Measurements from ENCODE around the gene NTMT1.
"Not testable (repeated sequence)": the region's sequence is repeated elsewhere in the genome, so short reads cannot be mapped to it uniquely, and the experiment has no call there.

Gene NTMT1

DNA sequence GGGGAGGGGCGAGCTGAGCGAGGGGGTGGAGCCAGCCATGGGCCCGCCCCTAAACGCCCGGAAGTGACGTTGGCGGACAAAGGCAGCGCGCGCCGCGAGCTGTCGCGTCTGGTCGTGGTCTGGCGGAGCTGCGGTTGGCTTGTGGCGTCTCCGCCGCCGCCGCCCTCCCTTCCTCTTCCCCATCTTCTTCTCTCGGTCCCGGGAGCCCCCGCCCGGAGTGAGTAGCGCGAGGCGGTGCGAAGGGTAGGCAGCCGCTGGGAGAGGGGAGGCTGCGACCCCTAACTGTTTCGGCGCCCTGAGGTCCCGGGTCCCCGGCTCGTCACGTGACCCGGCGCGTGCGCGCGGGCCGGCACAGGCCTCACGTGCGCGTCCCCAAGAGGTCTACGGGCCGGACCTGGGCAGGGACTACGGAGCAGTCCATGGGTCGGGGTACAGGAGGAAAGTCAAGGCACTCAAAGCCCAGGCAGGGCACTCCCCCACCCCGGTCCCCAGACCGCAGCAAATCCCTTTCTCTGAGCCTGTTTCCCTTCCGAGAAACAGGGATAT, at the start of gene NTMT1:
TSS of gene NTMT1 (plus strand) at position 85 of the 546 bp plus-strand sequence. CDS start 6,541 bp downstream, outside the sequence.
- DNase-seq, result peak; percentile 56

DNA sequence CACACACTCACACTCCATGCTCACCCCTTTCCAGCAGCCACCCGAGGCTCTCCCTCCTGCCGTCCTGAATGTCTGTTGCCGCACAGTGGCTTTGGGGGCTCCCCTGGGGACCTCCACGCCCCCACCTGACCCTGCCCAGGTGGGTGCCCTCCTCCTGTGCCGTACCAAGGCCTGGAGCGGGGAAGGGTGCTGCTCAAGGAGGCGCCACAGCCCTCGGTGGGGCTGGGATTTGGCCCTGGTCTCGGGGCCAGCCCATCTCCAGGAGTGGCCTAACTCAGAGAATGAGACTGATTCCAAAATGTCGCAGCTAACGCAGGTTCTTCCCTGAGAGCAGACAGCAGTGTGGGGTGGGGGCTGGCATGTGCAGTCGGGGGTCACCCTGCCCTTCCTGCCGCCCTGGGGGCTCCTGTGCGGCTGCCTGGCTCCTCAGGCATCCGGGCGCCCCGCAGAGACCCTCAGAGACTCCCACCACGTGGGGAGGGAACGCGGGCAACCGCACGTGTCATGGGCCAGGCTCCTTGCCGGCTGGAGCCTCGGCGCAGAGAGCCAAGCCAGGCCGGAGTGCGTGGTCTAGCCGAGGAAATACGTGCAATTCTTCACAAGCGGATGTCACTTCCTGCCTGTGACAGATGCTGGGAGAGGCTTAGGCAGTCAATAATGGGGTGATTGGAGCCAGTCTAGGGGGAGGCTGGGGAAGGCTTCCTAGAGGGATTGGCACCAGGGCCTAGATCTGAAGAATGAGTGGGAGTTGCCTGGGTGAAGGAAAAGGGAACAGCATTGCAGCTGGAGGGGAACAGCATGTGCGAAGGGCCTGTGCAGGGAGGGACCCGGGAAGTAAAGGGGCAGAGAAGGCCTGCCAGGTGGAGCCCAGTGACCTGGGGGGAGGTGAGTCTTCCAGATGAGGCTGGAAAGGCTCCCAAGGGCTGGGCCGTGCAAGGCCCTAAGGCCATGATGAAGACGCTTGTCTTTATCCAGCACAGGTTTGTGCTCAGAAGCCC, 49.1 kb upstream of the NTMT1 start:
- no peak for DNase-seq

DNA sequence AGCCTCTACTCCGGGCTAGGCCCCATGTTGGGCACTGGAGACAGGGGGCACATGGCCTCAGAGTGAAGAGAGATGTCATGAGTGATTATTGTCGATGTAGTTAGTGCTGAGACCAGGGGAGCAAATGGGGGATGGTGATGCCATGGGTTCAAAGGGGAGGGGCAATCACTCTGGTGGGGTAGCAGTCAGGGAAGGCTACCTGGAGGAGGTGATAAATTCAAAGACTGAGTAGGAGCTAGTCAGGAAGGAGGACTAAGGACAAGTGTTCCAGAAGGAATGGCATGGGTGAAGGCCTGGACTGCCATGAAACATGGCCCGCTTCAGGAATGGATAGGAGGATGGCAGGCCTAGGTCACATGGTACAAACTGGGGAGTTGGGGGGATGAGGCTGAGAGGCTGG, 46.7 kb upstream of the NTMT1 start:
- no peak for DNase-seq

GRCh38 chr9:129580211-129580915, 45.6 kb upstream of the NTMT1 start:
- no peak for DNase-seq

DNA sequence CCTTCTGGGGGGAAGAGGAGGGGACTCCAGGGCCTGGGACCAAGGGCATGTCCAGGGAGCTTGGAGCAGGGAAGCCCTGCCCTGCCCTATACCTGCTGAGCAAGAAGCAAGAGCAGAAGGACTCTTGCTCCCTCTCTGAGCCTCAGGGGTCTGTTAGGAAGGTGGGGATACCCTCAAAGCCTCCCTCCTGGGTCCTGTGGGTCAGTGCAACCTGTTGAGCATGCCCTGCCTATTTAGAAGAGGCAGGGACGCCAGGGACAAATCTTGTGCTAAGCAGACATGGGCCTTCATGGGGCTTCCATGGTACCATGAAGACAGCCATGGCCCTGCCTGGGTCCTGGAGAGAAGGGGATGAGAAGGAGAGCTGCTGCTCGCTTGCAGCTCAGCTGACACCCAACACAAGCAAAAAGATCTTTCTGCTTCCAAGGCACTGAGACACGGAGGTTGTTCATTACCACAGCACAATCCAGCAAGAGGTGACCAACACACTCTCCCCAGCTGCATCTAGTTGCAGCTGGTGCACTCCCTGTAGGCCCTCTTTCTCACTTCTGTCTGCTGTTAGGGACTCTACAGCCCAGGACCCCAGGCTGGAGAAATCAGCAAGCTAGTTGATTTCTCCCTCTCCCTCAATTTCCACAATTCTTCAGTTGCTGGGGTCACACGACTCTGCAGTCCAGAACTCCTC, 44.3 kb upstream of the NTMT1 start:
- no peak for DNase-seq

GRCh38 chr9:129582855-129583254, 43.1 kb upstream of the NTMT1 start:
- no peak for DNase-seq

- no peak for DNase-seq
Measured at GRCh38 chr9:129583308-129584038, 42.5 kb upstream of the NTMT1 start.

DNA sequence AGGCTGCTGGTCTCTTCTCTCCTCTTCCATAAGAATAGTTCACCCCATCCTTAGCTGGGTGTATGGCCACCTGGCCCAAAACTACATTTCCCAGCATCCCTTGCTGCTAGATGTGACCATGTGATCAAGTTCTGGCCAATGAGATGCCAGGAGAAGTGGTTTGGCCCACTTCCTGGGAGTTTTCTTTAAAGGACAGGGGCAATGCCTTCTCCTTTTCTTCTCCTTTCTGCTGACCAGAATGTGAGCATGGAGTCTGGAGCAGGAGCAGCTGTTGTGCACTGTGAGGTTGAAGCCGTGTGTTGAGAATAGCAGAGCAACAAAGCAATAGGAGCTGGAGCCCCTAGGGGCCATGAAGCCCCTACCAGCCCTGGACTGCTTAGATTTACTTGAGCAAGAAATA, 41.8 kb upstream of the NTMT1 start:
- peak; percentile 23 for DNase-seq

DNA sequence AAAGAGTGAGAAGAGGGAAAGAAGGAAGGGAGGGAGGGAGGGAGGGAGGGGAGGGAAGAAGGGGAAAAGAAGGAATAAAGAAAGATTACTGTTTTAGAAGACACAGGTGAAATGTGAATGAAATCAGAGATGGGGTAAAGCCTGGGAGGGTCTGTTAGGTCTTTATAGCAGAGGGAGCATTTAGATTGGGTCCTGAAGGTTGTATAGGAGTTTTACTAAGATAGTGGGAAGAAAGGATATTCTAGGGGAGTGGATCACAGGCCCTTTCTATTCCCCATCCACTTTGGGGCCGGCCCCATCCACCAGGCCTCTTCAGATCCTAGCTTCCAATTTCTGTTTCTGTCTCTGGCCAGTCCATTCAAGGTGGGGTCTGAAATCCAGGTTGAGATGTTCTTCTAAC, 40.6 kb upstream of the NTMT1 start:
- no peak for DNase-seq

DNA sequence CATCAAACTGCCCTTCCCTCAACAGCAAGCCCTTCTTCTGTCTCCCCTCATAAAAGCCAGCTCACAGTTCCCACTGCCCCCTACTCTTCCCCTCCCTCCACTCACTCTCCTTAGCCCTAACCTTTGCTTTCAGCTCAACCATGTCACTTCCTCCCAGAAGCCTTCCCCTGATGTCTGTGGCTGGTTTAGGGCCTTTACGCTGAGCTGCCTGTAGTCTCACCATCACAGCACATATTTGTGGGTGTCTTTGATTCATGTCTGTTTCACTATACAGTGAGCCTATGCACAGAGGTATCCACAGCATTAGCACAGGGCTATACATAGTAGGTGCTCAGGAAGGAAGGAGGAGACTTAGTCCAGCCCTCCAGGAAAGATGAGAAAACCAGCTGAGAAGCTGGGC, 39.7 kb upstream of the NTMT1 start:
- no peak for DNase-seq

GRCh38 chr9:129586685-129587084, 39.3 kb upstream of the NTMT1 start:
- no peak for DNase-seq

- no peak for DNase-seq
Measured at GRCh38 chr9:129587487-129588262, 38.3 kb upstream of the NTMT1 start.

- no peak for DNase-seq
Measured at GRCh38 chr9:129590466-129590865, 35.5 kb upstream of the NTMT1 start.

DNA sequence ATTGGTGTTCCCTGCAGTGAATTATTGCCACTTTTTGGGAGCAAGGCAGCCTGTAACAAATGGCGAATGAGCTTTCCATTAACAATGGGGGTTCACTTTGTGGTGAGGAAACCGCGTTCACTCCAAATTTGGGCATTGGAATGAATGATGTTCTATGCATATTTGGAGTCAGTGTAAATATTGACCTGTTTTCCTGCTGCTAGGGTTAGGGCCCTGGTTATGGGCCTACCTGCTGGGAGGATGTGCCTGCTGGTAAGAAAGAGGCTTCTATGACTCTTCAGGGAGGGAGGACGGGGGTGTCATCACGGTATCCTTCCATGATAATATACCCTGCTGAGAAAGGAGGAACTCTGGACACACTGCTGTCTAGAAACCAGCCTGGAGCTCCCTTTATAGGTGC, 34.0 kb upstream of the NTMT1 start:
- no peak for DNase-seq

DNA sequence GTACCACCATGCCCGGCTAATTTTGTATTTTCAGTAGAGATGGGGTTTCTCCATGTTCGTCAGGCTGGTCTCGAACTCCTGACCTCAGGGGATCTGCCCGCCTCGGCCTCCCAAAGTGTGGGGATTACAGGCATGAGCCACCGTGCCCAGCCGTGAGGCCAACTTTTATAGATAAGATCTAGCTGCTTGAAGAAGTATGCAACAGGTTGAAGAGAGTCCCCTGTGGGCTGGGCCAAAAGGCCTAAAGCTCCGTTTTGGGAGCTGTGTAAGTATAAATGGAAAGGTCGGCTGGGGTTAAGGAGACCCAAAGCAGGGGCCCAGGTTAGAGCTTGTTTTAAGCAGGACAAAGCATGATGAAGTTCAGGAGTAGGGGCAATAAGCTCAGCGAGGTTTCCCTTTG, 33.2 kb upstream of the NTMT1 start:
- DNase-seq, result not testable (repeated sequence)

GRCh38 chr9:129594632-129595031, 31.3 kb upstream of the NTMT1 start:
- DNase-seq, result no peak

DNA sequence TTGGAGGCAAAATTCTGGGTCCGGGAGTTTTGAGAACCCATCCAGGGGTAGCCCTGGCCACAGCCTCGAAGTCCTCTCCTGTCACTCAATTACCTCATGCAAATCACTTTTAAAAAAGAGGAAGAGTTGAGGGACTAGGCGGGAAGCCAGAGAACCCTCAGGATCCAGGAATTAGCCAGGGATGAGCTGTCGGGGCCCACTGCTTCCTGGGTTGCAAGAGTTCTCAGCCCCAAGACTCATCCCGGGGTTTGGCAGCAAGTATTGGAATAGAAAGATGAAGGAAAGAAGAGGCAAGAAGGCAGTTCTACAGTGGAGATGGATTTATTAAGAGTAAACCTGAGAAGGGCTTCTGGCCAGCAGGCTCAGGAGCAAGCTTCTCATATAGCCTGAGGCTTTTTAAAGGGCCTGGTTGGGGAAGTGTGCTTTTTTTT, 30.6 kb upstream of the NTMT1 start:
- DNase-seq, result no peak

DNA sequence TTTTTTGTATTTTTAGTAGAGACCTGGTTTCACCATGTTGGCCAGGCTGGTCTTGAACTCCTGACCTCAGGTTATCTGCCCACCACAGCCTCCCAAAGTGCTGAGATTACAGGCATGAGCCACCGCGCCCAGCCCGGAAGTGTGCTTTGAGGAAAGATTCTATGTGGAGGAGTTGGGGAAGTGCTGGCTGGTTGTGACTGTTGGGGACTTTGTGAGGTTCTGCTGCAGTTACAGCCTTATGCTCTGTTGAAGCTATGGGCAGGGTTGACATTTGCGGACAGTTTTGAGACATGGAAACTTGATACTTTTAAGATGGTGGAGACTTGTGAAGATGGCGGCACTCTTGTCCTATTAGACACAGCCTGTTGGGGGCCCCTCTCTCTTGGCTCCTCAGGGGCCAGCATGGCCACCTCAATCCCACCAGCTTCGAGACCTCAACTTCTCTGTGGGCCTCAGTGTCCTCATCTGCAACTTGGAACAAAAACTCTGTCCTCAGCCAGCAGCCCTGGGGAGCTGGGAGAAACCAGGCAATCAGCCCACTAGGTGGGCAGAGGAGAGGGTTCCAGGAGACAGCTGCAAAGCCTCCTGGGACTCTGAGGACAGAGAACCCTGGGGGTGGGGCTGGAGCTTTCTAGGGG, 29.9 kb upstream of the NTMT1 start:
- DNase-seq, result no peak

DNA sequence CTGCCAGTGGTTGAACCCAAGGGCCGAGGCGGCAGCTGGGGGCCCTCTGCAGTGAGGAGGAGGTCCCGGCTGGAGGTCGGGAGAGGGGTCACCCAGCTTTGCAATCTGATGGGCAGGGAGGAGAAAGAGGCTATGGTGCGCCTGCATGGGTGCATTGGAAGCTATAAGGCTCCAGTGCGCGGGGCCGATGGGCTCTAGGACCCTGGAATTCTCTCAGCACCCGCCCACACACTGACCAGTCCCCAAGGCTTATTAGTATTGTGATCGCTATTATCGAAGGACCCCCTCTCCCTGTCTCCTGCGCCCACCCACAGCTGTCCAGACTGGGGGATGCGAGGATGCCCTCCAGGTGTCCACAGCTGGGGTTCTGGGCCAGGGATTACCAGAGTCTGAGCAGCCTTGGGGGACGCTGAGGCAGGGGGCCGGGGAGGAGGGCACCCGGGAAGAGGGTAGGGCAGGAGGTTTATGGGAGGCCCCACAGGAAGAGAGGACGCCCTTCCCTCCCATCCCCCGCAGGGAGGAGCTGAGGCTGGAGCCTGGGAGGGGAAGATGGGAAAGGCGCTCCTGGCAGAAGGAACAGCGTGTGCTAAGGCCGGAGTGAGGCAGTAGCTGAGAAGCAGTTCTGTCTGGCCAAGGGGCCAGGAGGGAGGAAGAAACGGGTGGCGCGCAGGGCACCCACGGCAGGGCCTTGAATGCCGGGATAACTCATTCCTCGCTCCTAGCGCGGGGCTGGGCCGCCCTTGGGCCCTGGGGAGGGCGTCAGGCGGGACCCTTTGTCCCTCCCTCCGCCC, 29.2 kb upstream of the NTMT1 start:
- DNase-seq, result no peak

All from NCI-H1105 (cell line).